ENCODE data around the gene VTI1A.

Gene VTI1A

DNA sequence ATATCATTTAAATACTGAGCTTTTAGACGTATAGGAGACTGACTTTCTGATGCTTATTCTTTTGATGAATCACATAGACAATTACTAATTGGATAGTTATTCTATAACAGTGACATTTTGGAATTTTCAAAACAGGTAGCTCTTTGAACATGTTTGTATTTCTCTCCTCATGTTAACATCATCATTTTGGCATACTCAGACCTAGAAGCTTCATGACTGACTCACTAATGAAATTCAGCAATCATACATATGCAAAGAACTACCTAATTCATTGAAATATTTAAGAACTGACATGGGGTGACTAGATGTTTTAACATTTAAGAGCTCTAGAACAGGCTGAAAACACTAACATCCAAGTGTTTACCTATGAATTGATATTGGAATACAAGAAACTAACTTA lies 192.3 kb downstream of the VTI1A start:
- no peak overlapping the region for H3K4me3 ChIP-seq (IDR thresholded peaks at IDR 0.05; ENCODE audit: insufficient read depth, low read depth, low read length)
- H3K9ac ChIP-seq: no peak overlapping the region
- H3K36me3 ChIP-seq (ENCODE audit: insufficient read depth): no peaks in the 10 kb centered on the region
- no peak overlapping the region for H3K27ac ChIP-seq
- H2AFZ ChIP-seq (ENCODE audit: low read depth): no peak overlapping the region
- no peaks in the 10 kb centered on the region for H3K4me1 ChIP-seq (ENCODE audit: low read depth, poor library complexity, severe bottlenecking)
- H3K27me3 ChIP-seq (ENCODE audit: insufficient read depth, low read depth): no peaks in the 10 kb centered on the region
- H3K4me2 ChIP-seq: no peak overlapping the region
- TF ChIP-seq, protein P1, sequence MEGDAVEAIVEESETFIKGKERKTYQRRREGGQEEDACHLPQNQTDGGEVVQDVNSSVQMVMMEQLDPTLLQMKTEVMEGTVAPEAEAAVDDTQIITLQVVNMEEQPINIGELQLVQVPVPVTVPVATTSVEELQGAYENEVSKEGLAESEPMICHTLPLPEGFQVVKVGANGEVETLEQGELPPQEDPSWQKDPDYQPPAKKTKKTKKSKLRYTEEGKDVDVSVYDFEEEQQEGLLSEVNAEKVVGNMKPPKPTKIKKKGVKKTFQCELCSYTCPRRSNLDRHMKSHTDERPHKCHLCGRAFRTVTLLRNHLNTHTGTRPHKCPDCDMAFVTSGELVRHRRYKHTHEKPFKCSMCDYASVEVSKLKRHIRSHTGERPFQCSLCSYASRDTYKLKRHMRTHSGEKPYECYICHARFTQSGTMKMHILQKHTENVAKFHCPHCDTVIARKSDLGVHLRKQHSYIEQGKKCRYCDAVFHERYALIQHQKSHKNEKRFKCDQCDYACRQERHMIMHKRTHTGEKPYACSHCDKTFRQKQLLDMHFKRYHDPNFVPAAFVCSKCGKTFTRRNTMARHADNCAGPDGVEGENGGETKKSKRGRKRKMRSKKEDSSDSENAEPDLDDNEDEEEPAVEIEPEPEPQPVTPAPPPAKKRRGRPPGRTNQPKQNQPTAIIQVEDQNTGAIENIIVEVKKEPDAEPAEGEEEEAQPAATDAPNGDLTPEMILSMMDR (conservative IDR thresholded peaks at IDR 0.05; ENCODE audit: low read depth, low read length): no peak
- H4K20me1 ChIP-seq (ENCODE audit: insufficient read depth): no peaks in the 10 kb centered on the region
- H3K79me2 ChIP-seq (ENCODE audit: insufficient read depth, low read depth): no peaks in the 10 kb centered on the region

DNA sequence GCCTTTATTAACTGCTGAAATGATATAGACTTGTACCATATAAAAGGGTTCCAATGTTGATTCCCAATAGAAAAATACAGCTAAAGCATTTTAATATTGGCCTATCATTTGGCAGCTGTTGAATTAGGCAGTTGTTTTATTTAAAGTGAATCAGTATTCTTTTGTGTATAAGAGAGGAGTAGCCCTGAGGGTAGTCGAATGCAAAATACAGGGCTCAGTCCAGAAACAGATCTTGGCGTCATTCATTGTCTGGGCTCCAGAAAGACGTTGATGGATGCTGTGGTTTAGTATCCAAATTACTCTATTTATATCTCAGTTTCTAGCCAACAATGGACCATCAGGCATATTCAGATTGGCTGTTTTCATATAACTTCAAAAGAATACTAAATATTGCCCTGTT lies 193.6 kb downstream of the VTI1A start:
- H3K27me3 ChIP-seq (ENCODE audit: insufficient read depth, low read depth): no peaks in the 10 kb centered on the region
- no peaks in the 10 kb centered on the region for H3K79me2 ChIP-seq (ENCODE audit: insufficient read depth, low read depth)
- TF ChIP-seq, protein P1 (conservative IDR thresholded peaks at IDR 0.05; ENCODE audit: low read depth, low read length): no peak
- no peaks in the 10 kb centered on the region for H3K36me3 ChIP-seq (ENCODE audit: insufficient read depth)
- no peaks in the 10 kb centered on the region for H4K20me1 ChIP-seq (ENCODE audit: insufficient read depth)
- no peaks in the 10 kb centered on the region for H3K4me1 ChIP-seq (ENCODE audit: low read depth, poor library complexity, severe bottlenecking)
- no peak overlapping the region for H2AFZ ChIP-seq (ENCODE audit: low read depth)
- H3K9ac ChIP-seq: no peak overlapping the region
- no peak overlapping the region for H3K27ac ChIP-seq
- H3K4me2 ChIP-seq: no peak overlapping the region
- no peak overlapping the region for H3K4me3 ChIP-seq (IDR thresholded peaks at IDR 0.05; ENCODE audit: insufficient read depth, low read depth, low read length)

DNA sequence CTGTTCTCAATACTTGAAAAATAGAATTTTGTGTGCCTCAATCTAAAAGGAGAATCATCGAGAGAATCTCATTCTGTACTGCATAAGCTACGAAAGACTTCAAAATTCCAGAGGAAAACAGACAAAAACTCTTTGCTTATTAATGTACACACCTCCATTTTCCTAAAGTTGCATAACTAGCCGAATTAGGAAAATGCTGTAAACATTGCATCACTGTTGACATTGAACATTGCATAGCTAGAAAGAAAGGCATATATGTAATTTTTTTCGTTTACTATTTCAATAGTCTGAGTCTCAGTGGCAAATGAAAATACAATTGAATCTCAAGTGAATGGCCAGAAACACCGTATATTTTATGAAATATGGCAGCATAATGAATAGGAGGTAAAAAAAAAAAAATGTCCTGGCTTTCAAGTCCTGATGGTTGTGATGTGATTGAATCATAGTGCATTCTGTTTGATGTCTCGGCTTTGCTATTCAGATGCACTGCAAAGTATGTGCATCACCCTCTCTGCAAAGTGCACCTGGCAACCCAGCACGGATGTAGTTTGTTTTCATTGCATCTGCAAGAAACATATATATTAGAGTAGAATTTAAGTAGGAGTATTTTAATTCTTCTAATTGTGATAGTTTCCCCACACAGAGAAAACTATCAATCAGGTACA lies 196.7 kb downstream of the VTI1A start:
- H3K4me1 ChIP-seq (ENCODE audit: low read depth, poor library complexity, severe bottlenecking): no peaks in the 10 kb centered on the region
- TF ChIP-seq, protein P1 (conservative IDR thresholded peaks at IDR 0.05; ENCODE audit: low read depth, low read length): no peak
- no peaks in the 10 kb centered on the region for H4K20me1 ChIP-seq (ENCODE audit: insufficient read depth)
- no peak overlapping the region for H2AFZ ChIP-seq (ENCODE audit: low read depth)
- no peaks in the 10 kb centered on the region for H3K27me3 ChIP-seq (ENCODE audit: insufficient read depth, low read depth)
- no peak overlapping the region for H3K4me2 ChIP-seq
- no peak overlapping the region for H3K4me3 ChIP-seq (IDR thresholded peaks at IDR 0.05; ENCODE audit: insufficient read depth, low read depth, low read length)
- H3K27ac ChIP-seq: no peak overlapping the region
- no peaks in the 10 kb centered on the region for H3K36me3 ChIP-seq (ENCODE audit: insufficient read depth)
- H3K79me2 ChIP-seq (ENCODE audit: insufficient read depth, low read depth): no peaks in the 10 kb centered on the region
- H3K9ac ChIP-seq: no peak overlapping the region

DNA sequence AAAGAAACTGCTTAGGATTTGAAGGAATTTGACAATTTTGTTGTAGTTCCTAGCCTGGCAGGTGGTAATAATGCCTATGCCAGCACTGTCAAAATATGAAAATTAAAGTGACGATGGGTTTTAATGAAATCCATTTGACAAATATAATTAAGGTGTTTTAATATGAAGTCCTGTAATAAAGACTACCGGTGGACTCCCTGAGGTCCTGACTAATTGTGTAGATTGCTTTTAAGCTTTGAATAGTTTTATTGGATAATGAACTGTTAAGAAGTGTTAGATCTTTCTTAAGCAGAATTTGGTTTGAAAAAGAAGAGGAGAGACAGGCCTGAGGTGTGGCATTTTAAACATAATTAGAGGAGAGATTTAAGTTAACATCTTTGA lies 197.2 kb downstream of the VTI1A start:
- TF ChIP-seq, protein P1 (conservative IDR thresholded peaks at IDR 0.05; ENCODE audit: low read depth, low read length): no peak
- no peaks in the 10 kb centered on the region for H3K79me2 ChIP-seq (ENCODE audit: insufficient read depth, low read depth)
- no peaks in the 10 kb centered on the region for H3K4me1 ChIP-seq (ENCODE audit: low read depth, poor library complexity, severe bottlenecking)
- H3K9ac ChIP-seq: no peak overlapping the region
- no peak overlapping the region for H3K4me3 ChIP-seq (IDR thresholded peaks at IDR 0.05; ENCODE audit: insufficient read depth, low read depth, low read length)
- H3K27ac ChIP-seq: no peak overlapping the region
- no peak overlapping the region for H2AFZ ChIP-seq (ENCODE audit: low read depth)
- no peaks in the 10 kb centered on the region for H3K27me3 ChIP-seq (ENCODE audit: insufficient read depth, low read depth)
- H4K20me1 ChIP-seq (ENCODE audit: insufficient read depth): no peaks in the 10 kb centered on the region
- H3K4me2 ChIP-seq: no peak overlapping the region
- no peaks in the 10 kb centered on the region for H3K36me3 ChIP-seq (ENCODE audit: insufficient read depth)
